IgD-negative memory B cell (primary cell): ENCODE data around the gene MRPL28. TPM values are rescaled to one million over a fixed set of nuclear protein-coding genes. Genes with fewer than 3 reads are reported as not detected.
"Not testable (repeated sequence)": the region's sequence is repeated elsewhere in the genome, so short reads cannot be mapped to it uniquely, and the experiment has no call there.

Source experiments
- H3K27ac Mint-ChIP-seq, 3 donors: one replicate each; pipeline ENCODE4 v1.8.0; 2020 to 2022; ENCODE audit warnings: mild to moderate bottlenecking in 3 of 3, mixed read lengths in 3 of 3, moderate library complexity in 1 of 3
- H3K27me3 Mint-ChIP-seq: one replicate; pipeline ENCODE4 v1.8.0; 2021; ENCODE audit warnings: mixed read lengths
- H3K36me3 Mint-ChIP-seq: one replicate; pipeline ENCODE4 v1.8.0; 2020; ENCODE audit warnings: mild to moderate bottlenecking, mixed read lengths
- H3K4me1 Mint-ChIP-seq, 3 donors: one replicate each; pipeline ENCODE4 v1.8.0; 2020 to 2022; ENCODE audit warnings: mixed read lengths in 3 of 3, mild to moderate bottlenecking in 1 of 3
- H3K4me3 Mint-ChIP-seq, 4 donors: one replicate each; pipeline ENCODE4 v1.8.0; 2020 to 2022; ENCODE audit warnings: mild to moderate bottlenecking in 4 of 4, mixed read lengths in 4 of 4, moderate library complexity in 3 of 4
- H3K9me3 Mint-ChIP-seq, 3 donors: one replicate each; pipeline ENCODE4 v1.8.0; 2020 to 2021; ENCODE audit warnings: mixed read lengths in 3 of 3, mild to moderate bottlenecking in 1 of 3
- polyA plus RNA-seq: library from polyadenylated mRNA; unstranded; fragments of 300-500 nt; fragmentation: Illumina TruSeq; gene quantifications from one replicate; pipeline ENCODE4 v1.2.3, GENCODE V29; 2021

Gene MRPL28
- polyA plus RNA-seq, 1 donor from 2014 or later = 69.8 TPM

DNA sequence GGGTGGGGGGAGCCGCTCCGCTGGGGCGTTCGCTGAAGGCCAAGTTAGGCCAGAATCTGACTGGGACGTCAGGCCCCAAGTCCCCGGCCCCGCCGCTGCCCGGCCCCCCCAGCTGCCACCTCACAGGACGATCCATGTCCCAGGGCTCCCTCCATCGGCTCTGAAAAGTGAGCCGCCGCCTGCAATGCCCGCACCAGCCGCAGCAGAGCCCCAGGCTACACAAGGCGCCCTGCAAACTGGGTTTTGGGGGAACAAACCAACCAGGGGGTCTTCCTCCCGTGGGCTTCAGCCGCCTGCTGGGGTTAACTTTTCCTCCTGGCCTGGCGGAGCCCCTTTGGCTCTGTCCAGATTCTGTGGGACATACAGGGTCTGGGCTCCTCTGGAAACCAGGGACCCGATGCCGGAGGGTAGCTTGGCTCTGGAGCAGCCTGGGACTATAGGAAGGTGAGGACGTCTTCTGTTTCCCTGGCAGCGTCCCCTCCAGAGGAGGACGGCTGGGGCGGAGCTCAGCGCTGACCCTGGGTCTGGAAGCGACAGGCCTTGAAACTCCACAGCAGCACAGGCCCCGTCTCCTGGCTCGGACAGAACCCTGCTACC, 27.5 kb upstream of the MRPL28 start:
- no peaks in the 10 kb centered on the region for H3K9me3 Mint-ChIP-seq
- no peaks in the 10 kb centered on the region for H3K27me3 Mint-ChIP-seq
- peaks cover 2% of the 10 kb centered on the region for H3K36me3 Mint-ChIP-seq
- H3K4me1 Mint-ChIP-seq = peaks cover 12 to 21% (median 18%) of the 10 kb centered on the region in 3 donors
- peak overlapping the region; percentile 76 to 99 (median 95) for H3K27ac Mint-ChIP-seq
- peak overlapping the region; percentile 66 to 97 (median 88) for H3K4me3 Mint-ChIP-seq

DNA sequence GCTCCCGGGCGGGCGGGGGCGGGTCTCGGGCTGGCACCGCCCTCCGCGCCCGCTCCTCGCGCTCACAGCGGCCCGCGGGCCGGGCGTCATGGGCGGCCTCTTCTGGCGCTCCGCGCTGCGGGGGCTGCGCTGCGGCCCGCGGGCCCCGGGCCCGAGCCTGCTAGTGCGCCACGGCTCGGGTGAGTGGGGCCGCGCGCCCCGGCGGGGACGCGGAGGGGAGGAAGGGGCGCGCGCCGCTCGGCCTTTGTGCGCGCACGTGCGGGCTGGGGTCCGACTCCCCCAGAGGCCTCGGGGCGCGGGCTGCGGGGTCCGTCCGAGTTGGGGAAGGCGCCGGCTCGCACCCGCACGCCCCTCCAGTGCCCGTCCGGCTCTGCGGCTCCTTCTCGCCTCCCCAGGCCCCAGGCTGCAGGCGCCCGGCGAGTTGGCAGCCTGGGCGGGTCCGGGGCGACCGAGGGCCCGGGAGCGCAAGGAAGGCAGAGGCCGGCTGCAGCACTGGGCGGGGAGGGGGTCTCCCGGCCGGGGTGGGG, 26.9 kb upstream of the MRPL28 start, which contains the start of gene NME4:
TSS of gene NME4 (plus strand) at position 65 of the 527 bp plus-strand sequence. CDS start at position 89, 24 bp downstream.
- Mint-ChIP-seq H3K27me3 (no peaks in the 10 kb centered on the region), H3K9me3 (no peaks in the 10 kb centered on the region), H3K27ac (peak within 1 kb of the TSS; percentile 88 to 99 (median 95)), H3K4me3 (peak within 1 kb of the TSS; percentile 83 to 97 (median 94)), H3K4me1 (peaks cover 12 to 21% (median 18%) of the 10 kb centered on the region in 3 donors), H3K36me3 (peaks cover 2% of the 10 kb centered on the region)

DNA sequence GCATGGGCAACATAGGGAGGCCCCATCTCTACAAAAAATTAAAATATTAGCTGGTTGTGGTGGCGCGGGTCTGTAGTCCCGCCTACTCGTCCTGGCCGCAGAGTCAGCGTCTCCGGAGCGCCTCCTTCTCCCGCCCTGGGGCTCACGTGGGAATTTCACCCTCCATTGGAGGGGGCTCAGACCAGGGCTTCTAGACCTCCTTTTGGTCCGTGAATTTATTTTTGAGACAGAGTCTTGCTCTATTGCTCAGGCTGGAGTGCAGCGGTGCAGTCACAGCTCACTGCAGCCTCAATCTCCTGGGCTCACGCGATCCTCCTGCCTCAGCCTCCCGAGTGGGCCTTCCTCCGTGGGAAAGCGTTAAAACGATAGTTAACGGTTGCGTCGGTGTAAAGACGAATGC, 26.3 kb upstream of the MRPL28 start:
- Mint-ChIP-seq H3K9me3 (peaks cover 0 to 1% (median 0%) of the 10 kb centered on the region in 3 donors), H3K27ac (peak overlapping the region in 2 of 3 donors; percentile 88 to 98), H3K4me3 (peak overlapping the region; percentile 83 to 94 (median 88)), H3K4me1 (peaks cover 12 to 26% (median 18%) of the 10 kb centered on the region in 3 donors), H3K27me3 (no peaks in the 10 kb centered on the region), H3K36me3 (peaks cover 2% of the 10 kb centered on the region)

DNA sequence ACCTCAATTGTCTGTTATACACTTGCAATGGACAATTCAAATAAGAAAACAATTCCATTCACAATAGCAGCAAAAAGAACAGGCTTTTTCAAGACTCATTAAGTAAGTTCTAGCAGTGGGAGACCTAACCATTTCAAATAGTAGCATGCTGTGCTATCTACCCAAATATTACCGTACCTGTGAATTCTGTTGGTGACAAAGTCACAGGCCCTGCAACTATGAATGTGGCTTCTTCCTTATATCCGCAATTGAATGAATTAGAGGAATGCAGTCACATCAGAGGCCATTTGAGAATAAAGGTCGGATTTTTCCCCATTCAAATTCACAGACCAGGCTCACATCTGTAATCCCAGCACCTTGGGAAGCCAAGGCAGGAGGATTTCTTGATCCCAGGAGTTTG, 25.9 kb upstream of the MRPL28 start:
- peaks cover 2% of the 10 kb centered on the region for H3K36me3 Mint-ChIP-seq
- peaks cover 12 to 26% (median 18%) of the 10 kb centered on the region in 3 donors for H3K4me1 Mint-ChIP-seq
- peak overlapping the region in 2 of 3 donors; percentile 88 to 98 for H3K27ac Mint-ChIP-seq
- no peaks in the 10 kb centered on the region for H3K27me3 Mint-ChIP-seq
- peak overlapping the region; percentile 83 to 94 (median 88) for H3K4me3 Mint-ChIP-seq
- H3K9me3 Mint-ChIP-seq = peaks cover 0 to 1% (median 0%) of the 10 kb centered on the region in 3 donors

DNA sequence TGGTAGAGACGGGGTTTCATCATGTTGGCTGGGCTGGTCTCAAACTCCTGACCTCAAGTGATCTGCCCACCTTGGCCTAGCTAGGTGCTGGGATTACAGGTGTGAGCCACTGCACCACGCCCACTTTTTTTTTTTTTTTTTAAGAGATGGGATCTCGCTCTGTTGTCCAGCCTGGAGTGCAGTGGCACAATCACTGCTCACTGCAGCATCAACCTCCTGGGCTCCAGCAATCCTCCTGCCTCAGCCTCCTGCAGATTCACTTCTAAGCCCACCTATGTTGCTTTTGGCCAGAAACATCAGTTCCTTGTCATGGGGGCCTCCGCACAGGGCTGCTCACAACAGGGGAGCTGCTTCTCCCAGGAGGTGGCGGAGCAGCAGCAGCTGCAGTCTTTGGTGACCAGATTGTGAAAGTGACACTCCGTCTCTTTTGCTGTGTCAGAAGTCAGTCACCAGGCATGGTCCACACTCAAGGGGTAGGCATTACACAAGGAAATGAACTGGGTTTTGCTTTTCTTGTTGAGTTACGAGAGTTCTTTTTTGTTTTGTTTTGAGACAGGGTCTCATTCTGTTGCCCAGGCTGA, 22.2 kb upstream of the MRPL28 start:
- Mint-ChIP-seq H3K4me1 (peaks cover 13 to 24% (median 18%) of the 10 kb centered on the region in 3 donors), H3K4me3 (peak overlapping the region in 1 of 4 donors; percentile 26), H3K27me3 (no peaks in the 10 kb centered on the region), H3K36me3 (peaks cover 2% of the 10 kb centered on the region), H3K9me3 (peaks cover 0 to 1% (median 0%) of the 10 kb centered on the region in 3 donors), H3K27ac (peak overlapping the region in 2 of 3 donors; percentile 46 to 84)

DNA sequence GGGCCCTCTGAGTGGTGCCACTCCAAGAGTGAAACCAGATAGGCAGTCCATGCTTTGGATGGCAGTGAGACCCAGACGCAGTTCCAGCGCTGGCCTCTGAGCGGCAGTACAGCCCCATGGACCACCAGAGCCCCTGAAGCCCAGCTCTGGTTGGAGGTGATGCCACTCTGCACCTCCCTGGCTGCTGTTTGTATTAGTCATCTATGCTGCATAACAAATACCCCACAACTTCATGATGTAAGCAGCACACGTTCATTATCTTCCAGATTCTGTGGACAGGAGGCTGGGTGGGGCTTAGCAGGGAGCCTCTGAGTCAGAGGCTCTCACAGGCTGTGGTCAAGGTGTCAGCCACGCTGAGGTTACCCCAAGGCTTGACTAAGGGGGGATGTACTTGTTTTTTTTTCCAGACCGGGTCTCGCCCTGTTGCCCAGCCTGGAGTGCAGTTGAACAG, 21.6 kb upstream of the MRPL28 start:
- Mint-ChIP-seq H3K4me1 (peaks cover 13 to 24% (median 18%) of the 10 kb centered on the region in 3 donors), H3K9me3 (peaks cover 0 to 1% (median 0%) of the 10 kb centered on the region in 3 donors), H3K4me3 (peak overlapping the region in 1 of 4 donors; percentile 34), H3K36me3 (peaks cover 2% of the 10 kb centered on the region), H3K27ac (peak overlapping the region in 2 of 3 donors; percentile 46 to 84), H3K27me3 (no peaks in the 10 kb centered on the region)

DNA sequence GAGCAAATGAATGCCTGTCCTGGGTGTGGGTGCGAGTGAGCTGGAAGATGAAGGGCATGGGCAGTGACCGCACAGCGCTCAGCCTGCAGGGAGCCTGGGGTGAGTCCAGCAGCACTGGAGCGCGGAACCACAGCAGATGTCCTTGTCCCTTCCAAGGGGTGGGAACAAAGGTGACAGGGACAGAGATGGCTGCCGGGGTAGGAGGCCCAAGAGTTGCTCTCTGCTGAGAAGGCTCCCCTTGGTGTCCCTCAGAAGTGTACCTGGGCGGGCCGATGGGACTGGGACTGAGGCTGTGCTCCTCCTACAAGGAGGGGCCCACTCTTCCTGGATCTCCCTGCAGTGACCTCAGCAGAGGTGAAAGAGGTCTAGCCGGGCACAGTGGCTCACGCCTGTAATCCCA, 19.0 kb upstream of the MRPL28 start:
- peaks cover 6 to 9% (median 6%) of the 10 kb centered on the region in 3 donors for H3K4me1 Mint-ChIP-seq
- no peaks in the 10 kb centered on the region for H3K27me3 Mint-ChIP-seq
- no peak overlapping the region for H3K4me3 Mint-ChIP-seq
- H3K9me3 Mint-ChIP-seq = peaks cover 0 to 1% (median 0%) of the 10 kb centered on the region in 3 donors
- no peak overlapping the region for H3K27ac Mint-ChIP-seq
- H3K36me3 Mint-ChIP-seq = no peaks in the 10 kb centered on the region

DNA sequence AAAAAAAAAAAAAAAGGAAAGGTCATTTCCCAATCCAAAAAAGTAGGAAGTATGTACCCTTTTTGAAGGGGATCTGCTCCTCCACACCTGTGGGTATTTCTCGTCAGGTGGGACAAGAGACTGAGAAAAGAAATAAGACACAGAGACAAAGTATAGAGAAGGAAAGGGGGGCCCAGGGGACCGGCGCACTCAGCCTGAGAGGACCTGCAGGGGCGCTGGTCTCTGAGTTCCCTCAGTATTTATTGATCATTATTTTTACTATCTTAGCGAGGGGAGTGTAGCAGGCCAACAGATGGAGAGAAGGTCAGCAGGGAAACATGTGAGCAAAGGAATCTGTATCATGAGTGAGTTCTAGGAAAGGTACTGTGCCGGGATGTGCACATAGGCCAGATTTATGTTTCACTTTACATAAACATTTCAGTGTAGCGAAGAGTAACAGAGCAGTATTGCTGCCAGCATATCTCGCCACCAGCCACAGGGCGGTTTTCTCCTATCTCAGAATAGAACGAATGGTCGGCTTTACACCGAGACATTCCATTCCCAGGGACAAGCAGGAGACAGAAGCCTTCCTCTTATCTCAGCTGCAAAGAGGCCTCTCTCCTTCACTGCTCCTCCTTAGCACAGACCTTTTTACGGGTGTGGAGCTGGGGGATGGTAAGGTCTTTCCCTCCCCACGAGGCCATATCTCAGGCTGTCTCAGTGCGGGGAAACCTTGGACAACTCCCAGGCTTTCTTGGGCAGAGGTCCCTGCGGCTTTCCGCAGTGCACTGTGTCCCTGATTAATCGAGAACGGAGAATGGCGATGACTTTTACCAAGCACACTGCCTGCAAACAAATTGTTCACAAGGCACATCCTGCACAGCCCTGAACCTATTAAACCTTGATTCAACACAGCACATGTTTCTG, 17.7 kb upstream of the MRPL28 start:
- H3K36me3 Mint-ChIP-seq, H3K9me3 Mint-ChIP-seq, H3K27me3 Mint-ChIP-seq: not testable (repeated sequence)
- Mint-ChIP-seq H3K27ac (peak overlapping the region in 1 of 3 donors; percentile 82), H3K4me1 (peaks cover 12 to 15% (median 15%) of the 10 kb centered on the region in 3 donors), H3K4me3 (peak overlapping the region in 1 of 4 donors; percentile 49)

DNA sequence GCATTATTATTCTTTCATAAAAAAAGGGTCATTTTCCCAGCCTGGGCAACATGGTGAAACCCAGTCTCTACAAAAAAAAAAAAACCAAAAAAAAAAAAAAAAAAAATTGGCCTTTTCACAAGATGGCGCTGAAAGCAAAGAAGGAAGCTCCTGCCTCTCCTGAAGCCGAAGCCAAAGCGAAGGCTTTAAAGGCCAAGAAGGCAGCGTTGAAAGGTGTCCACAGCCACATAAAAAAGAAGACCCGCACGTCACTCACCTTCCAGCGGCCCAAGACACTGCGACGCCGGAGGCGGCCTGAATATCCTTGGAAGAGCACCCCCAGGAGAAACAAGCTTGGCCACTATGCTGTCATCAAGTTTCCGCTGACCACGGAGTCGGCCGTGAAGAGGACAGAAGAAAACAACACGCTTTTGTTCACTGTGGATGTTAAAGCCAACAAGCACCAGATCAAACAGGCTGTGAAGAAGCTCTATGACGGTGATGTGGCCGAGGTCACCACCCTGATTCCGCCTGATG, 16.4 kb upstream of the MRPL28 start:
- Mint-ChIP-seq H3K27me3 (no peaks in the 10 kb centered on the region), H3K4me3 (peak overlapping the region in 1 of 4 donors; percentile 58), H3K27ac (peak overlapping the region in 1 of 3 donors; percentile 60), H3K36me3 (no peaks in the 10 kb centered on the region), H3K4me1 (peaks cover 12 to 18% (median 13%) of the 10 kb centered on the region in 3 donors), H3K9me3 (no peaks in the 10 kb centered on the region)

DNA sequence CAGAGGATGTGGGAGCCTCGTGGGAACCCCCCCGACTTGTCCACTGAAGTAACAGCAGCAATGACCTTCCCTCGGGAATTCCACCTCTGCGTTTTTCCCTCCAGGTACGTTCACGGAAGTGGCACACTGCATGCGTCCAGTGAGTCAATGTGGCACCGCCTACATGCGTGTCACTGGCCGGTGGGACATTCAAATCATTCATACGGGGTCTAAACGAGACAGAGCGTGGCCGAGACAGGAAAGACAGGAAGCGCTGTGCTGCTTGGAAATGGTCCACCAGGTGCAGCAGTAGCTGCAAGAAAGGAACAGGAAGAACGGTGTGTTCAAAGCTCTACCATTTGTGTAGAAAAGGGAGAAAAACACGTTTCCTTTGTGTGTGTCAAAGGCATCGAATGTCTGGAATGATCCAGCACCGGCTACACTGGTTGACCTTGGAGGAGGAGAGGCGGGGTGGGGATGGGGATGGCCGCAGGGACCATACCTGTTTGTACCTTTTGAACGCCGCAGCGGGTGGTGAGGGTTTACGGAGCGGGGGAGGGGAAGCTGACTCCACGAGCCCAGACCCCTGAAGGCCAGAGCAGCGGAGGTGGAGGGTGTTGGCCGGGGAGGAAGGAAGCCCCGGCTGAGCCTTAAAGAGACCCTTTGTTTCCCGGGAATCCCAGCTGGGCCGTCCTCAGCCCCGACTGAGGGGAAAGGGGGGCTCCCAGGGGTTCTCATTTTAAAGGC, 13.2 kb upstream of the MRPL28 start:
- Mint-ChIP-seq H3K4me3 (peak overlapping the region; percentile 85 to 92 (median 90)), H3K4me1 (peaks cover 6 to 20% (median 13%) of the 10 kb centered on the region in 3 donors), H3K27me3 (no peaks in the 10 kb centered on the region), H3K27ac (peak overlapping the region; percentile 78 to 97 (median 88)), H3K9me3 (no peaks in the 10 kb centered on the region), H3K36me3 (no peaks in the 10 kb centered on the region)

DNA sequence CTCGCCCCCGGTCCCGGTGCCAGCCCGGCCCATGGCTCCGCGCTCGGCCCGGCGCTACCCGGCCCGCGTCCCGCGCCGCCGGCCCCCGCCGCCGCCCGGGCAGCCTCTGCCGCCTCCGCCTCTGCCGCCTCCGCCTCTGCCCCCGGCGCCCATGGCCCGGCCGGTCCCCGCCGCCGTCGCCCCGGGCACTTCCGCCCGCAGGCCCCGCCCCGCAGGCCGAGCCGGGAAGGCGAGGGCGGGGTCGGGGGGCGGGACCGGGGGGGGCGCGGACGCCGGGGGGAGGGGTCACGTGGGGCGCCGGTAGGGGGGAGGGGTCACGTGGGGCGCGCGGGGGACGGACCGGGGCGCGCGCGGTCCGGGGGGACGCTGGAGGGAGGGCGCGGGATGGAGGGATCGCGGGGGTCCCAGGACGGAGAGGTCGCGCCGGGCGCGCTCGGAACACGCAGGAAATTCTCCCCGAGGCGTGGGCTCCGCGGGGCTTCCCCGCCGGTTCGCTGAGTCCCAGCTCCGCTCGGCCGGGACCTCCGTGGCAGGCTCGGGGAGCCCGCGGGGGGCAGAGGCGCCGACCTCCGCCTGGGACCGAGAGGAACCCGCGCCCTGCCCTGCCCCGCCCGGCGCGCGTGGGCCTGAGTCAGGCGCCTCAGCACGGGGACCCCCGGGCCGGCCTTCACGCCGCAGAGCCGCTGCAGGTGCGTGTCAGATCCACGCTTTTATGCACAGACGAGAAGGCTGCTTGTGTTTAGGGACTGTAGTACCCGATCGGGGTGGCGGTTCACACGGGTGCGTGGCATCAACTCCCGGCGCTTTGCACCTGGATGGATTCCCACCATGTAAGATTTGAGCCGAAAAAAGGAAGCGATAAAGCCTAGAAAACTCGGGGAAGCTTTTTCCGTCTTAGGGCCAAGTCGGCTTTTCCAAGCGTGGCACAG, 11.7 kb upstream of the MRPL28 start, which contains the start of gene PGAP6:
TSS of gene PGAP6 (minus strand) at position 190 of the 929 bp plus-strand sequence. CDS start at position 33, 157 bp downstream.
- Mint-ChIP-seq H3K36me3 (no peaks in the 10 kb centered on the region), H3K9me3 (no peaks in the 10 kb centered on the region), H3K4me3 (peak within 1 kb of the TSS; percentile 85 to 92 (median 90)), H3K4me1 (peaks cover 6 to 17% (median 9%) of the 10 kb centered on the region in 3 donors), H3K27ac (peak within 1 kb of the TSS; percentile 78 to 97 (median 88)), H3K27me3 (no peaks in the 10 kb centered on the region)

DNA sequence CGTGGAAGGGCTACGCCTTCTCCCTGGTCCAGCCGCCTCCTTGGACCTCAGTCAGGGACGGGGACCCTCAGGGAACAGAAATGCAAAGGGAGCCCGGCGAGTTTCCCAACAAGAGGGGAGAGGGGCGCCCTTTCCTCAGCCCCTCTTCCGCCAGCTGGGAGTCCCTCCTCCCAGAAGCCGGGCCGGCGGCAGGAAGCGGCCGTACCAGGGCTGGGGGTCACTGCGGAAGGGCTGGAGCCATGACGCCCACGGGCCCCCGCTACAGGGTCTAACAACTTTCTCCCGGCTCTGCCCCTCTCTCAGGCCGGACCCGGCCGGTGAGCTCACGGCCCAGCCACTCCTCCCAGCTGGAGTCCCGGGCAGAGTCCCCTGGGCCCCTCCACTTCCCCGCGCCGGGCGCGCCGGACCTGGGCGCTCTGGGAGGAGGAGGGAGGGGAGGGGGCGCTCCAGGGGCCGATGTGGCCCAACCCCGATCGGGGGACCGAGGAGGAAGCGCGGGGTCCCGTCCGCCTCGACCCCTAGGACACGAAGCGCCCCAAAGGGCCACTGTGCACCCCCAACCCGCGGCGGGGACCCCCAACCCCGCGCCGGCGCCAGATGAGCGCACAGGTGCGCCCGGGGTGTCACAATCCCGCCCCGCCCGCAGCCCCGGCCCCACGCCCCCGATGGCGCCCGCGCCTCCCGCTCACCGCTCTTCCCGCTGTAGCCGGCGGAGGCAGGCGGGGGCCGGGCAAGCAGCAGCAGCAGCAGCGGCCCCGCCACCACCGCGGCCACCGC, 10.9 kb upstream of the MRPL28 start:
- peak overlapping the region in 3 of 4 donors; percentile 22 to 74 (median 48) for H3K4me3 Mint-ChIP-seq
- H3K27ac Mint-ChIP-seq = peak overlapping the region in 1 of 3 donors; percentile 88
- H3K4me1 Mint-ChIP-seq = peaks cover 6 to 15% (median 9%) of the 10 kb centered on the region in 3 donors

More for the DNA sequence above, 10.9 kb upstream of the MRPL28 start:
- Mint-ChIP-seq H3K27me3 (no peaks in the 10 kb centered on the region), H3K9me3 (no peaks in the 10 kb centered on the region), H3K36me3 (no peaks in the 10 kb centered on the region)
